IMR-90 (cell line): ENCODE data around the gene KRTAP5-4. TPM values are rescaled to one million over a fixed set of nuclear protein-coding genes. Genes with fewer than 3 reads are reported as not detected.

Source experiments
- ATAC-seq: fragments of 200-7000 bp; cut with Tn5 transposase; 2 replicates; pipeline ENCODE4 v1.9.1; 2020; ENCODE audit warnings: low read depth, mild to moderate bottlenecking, moderate library complexity
- BruUV-seq: library from RNA; stranded (reverse); fragments of 400-500 nt; replicated peaks from 2 replicates; lab custom pipeline; 2021; lab: Mats Ljungman, UMichigan
- CTCF ChIA-PET: fragments of 300-600 bp; formaldehyde crosslinking; extraction: SDS; loops from one replicate; lab custom pipeline; 2021; ENCODE audit warnings: antibody characterized with exemption; lab: Yijun Ruan, JAX
- POLR2A ChIA-PET: fragments of 300-600 bp; sonication (Branson Sonifier 250); formaldehyde crosslinking; loops from one replicate; lab custom pipeline; 2022; ENCODE audit warnings: antibody characterized with exemption; ENCODE audit not compliant: unreplicated experiment; lab: Charles Lee
- DNase-seq: peaks from one replicate; pipeline ENCODE4 v3.0.0; 2013
- H2AFZ ChIP-seq: replicated peaks from 2 replicates; pipeline ENCODE3; 2013; ENCODE audit warnings: low read length, mild to moderate bottlenecking; ENCODE audit not compliant: poor library complexity
- H2AK5ac ChIP-seq: 2 replicates; pipeline ENCODE4 v1.6.1; 2013; ENCODE audit warnings: low read depth, low read length, inconsistent platforms
- H2AK9ac ChIP-seq: replicated peaks from 2 replicates; pipeline ENCODE3; 2013; ENCODE audit warnings: mild to moderate bottlenecking, low read depth, low read length, moderate library complexity; ENCODE audit not compliant: poor library complexity
- H2BK120ac ChIP-seq: 2 replicates; pipeline ENCODE4 v1.6.1; 2013; ENCODE audit warnings: low read depth, low read length, inconsistent platforms
- H2BK15ac ChIP-seq: 3 replicates; pipeline ENCODE4 v1.6.1; 2013; ENCODE audit warnings: low read depth, low read length, inconsistent platforms
- H2BK20ac ChIP-seq: 2 replicates; pipeline ENCODE4 v1.6.1; 2013; ENCODE audit warnings: low read depth, mild to moderate bottlenecking, inconsistent platforms, low read length, moderate library complexity
- H2BK5ac ChIP-seq: 2 replicates; pipeline ENCODE4 v1.6.1; 2013; ENCODE audit warnings: mild to moderate bottlenecking, low read depth, low read length, inconsistent platforms; ENCODE audit not compliant: poor library complexity, severe bottlenecking
- H3K14ac ChIP-seq: replicated peaks from 2 replicates; pipeline ENCODE4 v1.6.1; 2013; ENCODE audit warnings: low read depth, low read length, inconsistent platforms
- H3K18ac ChIP-seq: 2 replicates; pipeline ENCODE4 v1.6.1; 2013; ENCODE audit warnings: low read depth, low read length, control low read depth
- H3K23ac ChIP-seq: 2 replicates; pipeline ENCODE4 v1.6.1; 2013; ENCODE audit warnings: low read depth, low read length, inconsistent platforms
- H3K27ac ChIP-seq: 2 replicates; pipeline ENCODE4 v1.5.1; 2013; ENCODE audit warnings: mild to moderate bottlenecking, control low read depth, low read length; ENCODE audit not compliant: insufficient read depth
- H3K27me3 ChIP-seq: 2 replicates; pipeline ENCODE4 v1.6.1; 2013; ENCODE audit warnings: low read length; ENCODE audit not compliant: control insufficient read depth, insufficient read depth
- H3K36me3 ChIP-seq: 2 replicates; pipeline ENCODE4 v1.6.1; 2013; ENCODE audit warnings: low read length, mixed read lengths; ENCODE audit not compliant: control insufficient read depth, insufficient read depth
- H3K4ac ChIP-seq: 2 replicates; pipeline ENCODE4 v1.6.1; 2013; ENCODE audit warnings: low read depth, low read length, inconsistent platforms
- H3K4me1 ChIP-seq: 2 replicates; pipeline ENCODE4 v1.6.1; 2013; ENCODE audit warnings: low read length, mixed read lengths; ENCODE audit not compliant: control insufficient read depth, insufficient read depth
- H3K4me2 ChIP-seq: 2 replicates; pipeline ENCODE4 v1.6.1; 2013; ENCODE audit warnings: low read depth, mild to moderate bottlenecking, control low read depth, low read length, moderate library complexity
- H3K4me3 ChIP-seq: 2 replicates; pipeline ENCODE4 v1.5.1; 2013; ENCODE audit warnings: low read depth, mild to moderate bottlenecking, control low read depth, low read length, moderate library complexity; ENCODE audit not compliant: insufficient read depth
- H3K56ac ChIP-seq: 2 replicates; pipeline ENCODE4 v1.6.1; 2013; ENCODE audit warnings: low read length, inconsistent platforms; ENCODE audit not compliant: insufficient read depth; ENCODE audit errors: extremely low read depth
- H3K79me1 ChIP-seq, 2 experiments: 2 replicates each; pipeline ENCODE4 v1.6.1; 2013; ENCODE audit warnings: low read length in 2 of 2, inconsistent platforms in 1 of 2, low read depth in 1 of 2
- H3K9ac ChIP-seq: 2 replicates; pipeline ENCODE4 v1.6.1; 2013; ENCODE audit warnings: low read depth, low read length, control low read depth
- H3K9me1 ChIP-seq: 2 replicates; pipeline ENCODE4 v1.6.1; 2013; ENCODE audit warnings: low read length, inconsistent platforms; ENCODE audit not compliant: insufficient read depth
- H3K9me3 ChIP-seq: 2 replicates; pipeline ENCODE4 v1.6.1; 2013; ENCODE audit warnings: low read length; ENCODE audit not compliant: control insufficient read depth, insufficient read depth
- H4K20me1 ChIP-seq: 2 replicates; pipeline ENCODE4 v1.6.1; 2013; ENCODE audit warnings: low read length, inconsistent platforms; ENCODE audit not compliant: insufficient read depth
- H4K5ac ChIP-seq: 2 replicates; pipeline ENCODE4 v1.6.1; 2013; ENCODE audit warnings: mild to moderate bottlenecking, low read depth, low read length, control low read depth
- H4K8ac ChIP-seq, 2 experiments: 2 replicates each; pipeline ENCODE4 v1.6.1; 2013; ENCODE audit warnings: low read depth in 2 of 2, low read length in 2 of 2, control low read depth in 1 of 2, inconsistent platforms in 1 of 2
- H4K91ac ChIP-seq: 2 replicates; pipeline ENCODE4 v1.6.1; 2013; ENCODE audit warnings: low read depth, low read length, inconsistent platforms; ENCODE audit not compliant: insufficient read depth
- BHLHE40 ChIP-seq: fragments of 150-350 bp; IDR thresholded peaks from 2 replicates; pipeline ENCODE4 v1.6.1; 2016; ENCODE audit warnings: mild to moderate bottlenecking, low read depth, low read length
- CEBPB ChIP-seq: IDR thresholded peaks from 2 replicates; pipeline ENCODE4 v1.6.1; 2012; ENCODE audit warnings: low read depth, low read length, improper control_type of control experiment
- CHD1 ChIP-seq: IDR thresholded peaks from 2 replicates; pipeline ENCODE4 v1.6.1; 2012; ENCODE audit warnings: low read depth, low read length, improper control_type of control experiment
- FOS ChIP-seq: fragments of 150-350 bp; IDR thresholded peaks from 2 replicates; pipeline ENCODE4 v1.6.1; 2016; ENCODE audit warnings: low read depth, low read length
- MAFK ChIP-seq: IDR thresholded peaks from 2 replicates; pipeline ENCODE4 v1.6.1; 2012; ENCODE audit warnings: low read depth, low read length, improper control_type of control experiment
- MAZ ChIP-seq: IDR thresholded peaks from 2 replicates; pipeline ENCODE4 v1.6.1; 2012; ENCODE audit warnings: low read depth, mild to moderate bottlenecking, low read length, improper control_type of control experiment, moderate library complexity, borderline replicate concordance
- MXI1 ChIP-seq: IDR thresholded peaks from 2 replicates; pipeline ENCODE4 v1.6.1; 2012; ENCODE audit warnings: low read depth, mild to moderate bottlenecking, low read length, moderate library complexity, borderline replicate concordance
- NFE2L2 ChIP-seq: fragments of 150-350 bp; IDR thresholded peaks from 2 replicates; pipeline ENCODE4 v1.6.1; 2016; ENCODE audit warnings: low read depth, mild to moderate bottlenecking, low read length
- POLR2A ChIP-seq: IDR thresholded peaks from 2 replicates; pipeline ENCODE4 v1.6.1; 2012; ENCODE audit warnings: mild to moderate bottlenecking, low read depth, low read length
- RAD21 ChIP-seq: IDR thresholded peaks from 2 replicates; pipeline ENCODE4 v1.6.1; 2012; ENCODE audit warnings: low read length, improper control_type of control experiment
- RCOR1 ChIP-seq: IDR thresholded peaks from 2 replicates; pipeline ENCODE4 v1.6.1; 2012; ENCODE audit warnings: mild to moderate bottlenecking, low read length, improper control_type of control experiment; ENCODE audit not compliant: insufficient replicate concordance
- RFX5 ChIP-seq: IDR thresholded peaks from 2 replicates; pipeline ENCODE4 v1.8.0; 2012; ENCODE audit warnings: low read depth, mild to moderate bottlenecking, low read length, moderate library complexity
- SMC3 ChIP-seq: fragments of 150-350 bp; IDR thresholded peaks from 2 replicates; pipeline ENCODE4 v1.6.1; 2016; ENCODE audit warnings: low read depth, mild to moderate bottlenecking, antibody characterized with exemption, low read length, moderate library complexity
- WGBS, 2 experiments: methylation state at CpG; one replicate each; pipeline versions ENCODE4 v1.1.5 to v1.1.7; 2013; ENCODE audit warnings: missing lambda C conversion rate in 2 of 2; ENCODE audit not compliant: insufficient read length in 1 of 2; ENCODE audit errors: extremely low coverage in 2 of 2; 5-methylcytosine and 5-hydroxymethylcytosine counted together
- dilution Hi-C: fragments of 300-500 bp; cut with HindIII; formaldehyde crosslinking; loops from one replicate; pipeline ENCODE4 v1.14.3; 2018; ENCODE audit warnings: low sequenced_read_pairs; ENCODE audit not compliant: unreplicated experiment
- in situ Hi-C: fragments of 300-500 bp; cut with MboI; formaldehyde crosslinking; loops from 3 replicates; pipeline ENCODE4 v1.14.3; 2019; ENCODE audit warnings: low sequenced_read_pairs, inconsistent platforms, mixed read lengths
- intact Hi-C: fragments of 100-400 bp; cut with micrococcal nuclease; formaldehyde crosslinking; loops from 2 replicates; pipeline ENCODE4 v1.10.0; 2022
- polyA plus RNA-seq, 3 experiments: library from polyadenylated mRNA; depleted of rRNA; stranded (reverse); fragments of >200 nt; gene quantifications; 2 replicates each; pipeline ENCODE4 v1.2.3, GENCODE V29; 2012; ENCODE audit warnings: low replicate concordance in 1 of 3
- total RNA-seq: library from RNA; depleted of rRNA; stranded (reverse); fragments of >200 nt; gene quantifications from 2 replicates; pipeline ENCODE4 v1.2.3, GENCODE V29; 2012
- TF ChIP-seq, protein P1 (sequence below): conservative IDR thresholded peaks from 2 replicates; pipeline ENCODE4 v1.5.1; 2012; ENCODE audit warnings: mild to moderate bottlenecking, low read depth, low read length, improper control_type of control experiment
- TF ChIP-seq, protein P2 (sequence below): fragments of 150-350 bp; IDR thresholded peaks from 2 replicates; pipeline ENCODE4 v1.6.1; 2016; ENCODE audit warnings: low read depth, mild to moderate bottlenecking, low read length, moderate library complexity, borderline replicate concordance
- TF ChIP-seq, protein P3 (sequence below): fragments of 150-350 bp; IDR thresholded peaks from 2 replicates; pipeline ENCODE4 v1.6.1; 2017; ENCODE audit warnings: mild to moderate bottlenecking, antibody characterized with exemption, low read length, low read depth

Gene KRTAP5-4
- total and polyA plus RNA-seq, 2 of the 4 experiments (the other 2 are of a cell fraction) = not detected

DNA sequence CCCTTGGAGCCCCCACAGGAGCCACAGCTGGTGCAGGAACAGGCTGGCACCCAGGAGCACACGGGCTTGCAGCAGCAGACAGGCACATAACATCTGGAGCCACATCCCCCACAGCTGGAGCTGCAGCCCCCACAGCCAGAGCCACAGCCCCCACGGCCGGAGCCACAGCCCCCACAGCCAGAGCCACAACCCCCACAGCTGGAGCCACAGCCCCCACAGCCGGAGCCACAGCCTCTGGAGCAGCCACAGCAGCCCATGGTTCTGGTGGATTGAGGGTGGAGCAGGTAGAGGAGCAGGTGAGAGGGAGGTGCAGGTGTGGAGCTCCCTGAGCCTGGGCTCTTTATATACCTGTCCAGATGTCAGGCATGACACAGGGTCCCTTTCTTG, 24.0 kb downstream of the KRTAP5-4 start, which contains the start of gene KRTAP5-2:
Gene KRTAP5-2, minus strand, starts transcription at position 301 of the 387 bp plus-strand sequence. Its CDS starts 44 bp downstream, at position 257.
- H2BK5ac ChIP-seq = no peak within 1 kb of the TSS
- peaks cover 41% of the 10 kb centered on the region for H3K27me3 ChIP-seq
- H3K56ac ChIP-seq = no peak within 1 kb of the TSS
- H4K5ac ChIP-seq = no peak within 1 kb of the TSS
- no peak within 1 kb of the TSS for H3K23ac ChIP-seq
- H4K8ac ChIP-seq = no peak within 1 kb of the TSS
- H3K9me3 ChIP-seq = no peaks in the 10 kb centered on the region
- ChIA-PET CTCF (no interaction called here), POLR2A (no interaction called here)
- H3K4me2 ChIP-seq = no peak within 1 kb of the TSS
- ATAC-seq = no peak
- DNase-seq = no peak
- no peak within 1 kb of the TSS for H2BK15ac ChIP-seq
- H4K91ac ChIP-seq = no peak within 1 kb of the TSS
- no peaks in the 10 kb centered on the region for H3K4me1 ChIP-seq
- no peak within 1 kb of the TSS for H2BK20ac ChIP-seq
- no peak for TF ChIP-seq RFX5
- no peak for TF ChIP-seq BHLHE40
- TF ChIP-seq, protein P1, sequence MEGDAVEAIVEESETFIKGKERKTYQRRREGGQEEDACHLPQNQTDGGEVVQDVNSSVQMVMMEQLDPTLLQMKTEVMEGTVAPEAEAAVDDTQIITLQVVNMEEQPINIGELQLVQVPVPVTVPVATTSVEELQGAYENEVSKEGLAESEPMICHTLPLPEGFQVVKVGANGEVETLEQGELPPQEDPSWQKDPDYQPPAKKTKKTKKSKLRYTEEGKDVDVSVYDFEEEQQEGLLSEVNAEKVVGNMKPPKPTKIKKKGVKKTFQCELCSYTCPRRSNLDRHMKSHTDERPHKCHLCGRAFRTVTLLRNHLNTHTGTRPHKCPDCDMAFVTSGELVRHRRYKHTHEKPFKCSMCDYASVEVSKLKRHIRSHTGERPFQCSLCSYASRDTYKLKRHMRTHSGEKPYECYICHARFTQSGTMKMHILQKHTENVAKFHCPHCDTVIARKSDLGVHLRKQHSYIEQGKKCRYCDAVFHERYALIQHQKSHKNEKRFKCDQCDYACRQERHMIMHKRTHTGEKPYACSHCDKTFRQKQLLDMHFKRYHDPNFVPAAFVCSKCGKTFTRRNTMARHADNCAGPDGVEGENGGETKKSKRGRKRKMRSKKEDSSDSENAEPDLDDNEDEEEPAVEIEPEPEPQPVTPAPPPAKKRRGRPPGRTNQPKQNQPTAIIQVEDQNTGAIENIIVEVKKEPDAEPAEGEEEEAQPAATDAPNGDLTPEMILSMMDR = no peak
- TF ChIP-seq NFE2L2 = no peak
- TF ChIP-seq FOS = no peak
- TF ChIP-seq RAD21 = no peak
- TF ChIP-seq, protein P2, sequence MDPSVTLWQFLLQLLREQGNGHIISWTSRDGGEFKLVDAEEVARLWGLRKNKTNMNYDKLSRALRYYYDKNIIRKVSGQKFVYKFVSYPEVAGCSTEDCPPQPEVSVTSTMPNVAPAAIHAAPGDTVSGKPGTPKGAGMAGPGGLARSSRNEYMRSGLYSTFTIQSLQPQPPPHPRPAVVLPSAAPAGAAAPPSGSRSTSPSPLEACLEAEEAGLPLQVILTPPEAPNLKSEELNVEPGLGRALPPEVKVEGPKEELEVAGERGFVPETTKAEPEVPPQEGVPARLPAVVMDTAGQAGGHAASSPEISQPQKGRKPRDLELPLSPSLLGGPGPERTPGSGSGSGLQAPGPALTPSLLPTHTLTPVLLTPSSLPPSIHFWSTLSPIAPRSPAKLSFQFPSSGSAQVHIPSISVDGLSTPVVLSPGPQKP = no peak
- no peak for TF ChIP-seq CHD1
- TF ChIP-seq, protein P3, sequence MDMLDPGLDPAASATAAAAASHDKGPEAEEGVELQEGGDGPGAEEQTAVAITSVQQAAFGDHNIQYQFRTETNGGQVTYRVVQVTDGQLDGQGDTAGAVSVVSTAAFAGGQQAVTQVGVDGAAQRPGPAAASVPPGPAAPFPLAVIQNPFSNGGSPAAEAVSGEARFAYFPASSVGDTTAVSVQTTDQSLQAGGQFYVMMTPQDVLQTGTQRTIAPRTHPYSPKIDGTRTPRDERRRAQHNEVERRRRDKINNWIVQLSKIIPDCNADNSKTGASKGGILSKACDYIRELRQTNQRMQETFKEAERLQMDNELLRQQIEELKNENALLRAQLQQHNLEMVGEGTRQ = no peak
- TF ChIP-seq MXI1 = no peak
- TF ChIP-seq CEBPB = no peak
- TF ChIP-seq SMC3 = no peak
- no peak for TF ChIP-seq MAZ
- no peak for TF ChIP-seq POLR2A
- no peak for TF ChIP-seq RCOR1
- no peak for TF ChIP-seq MAFK
- in situ Hi-C loops (no loop called here), dilution Hi-C loops (no loop called here), intact Hi-C loops (no loop called here)
- H3K36me3 ChIP-seq = no peaks in the 10 kb centered on the region
- no peaks in the 10 kb centered on the region for H3K9me1 ChIP-seq
- H2AK9ac ChIP-seq = no peak within 1 kb of the TSS
- no peak within 1 kb of the TSS for H3K18ac ChIP-seq
- no CpG with 5 or more reads among the region's 4 CpGs for WGBS, 2 experiments
- H3K9ac ChIP-seq = no peak within 1 kb of the TSS
- H3K79me1 ChIP-seq = no peaks in the 10 kb centered on the region
- no peak within 1 kb of the TSS for H2AFZ ChIP-seq
- H3K27ac ChIP-seq = no peak within 1 kb of the TSS
- no peak within 1 kb of the TSS for H3K14ac ChIP-seq
- H4K20me1 ChIP-seq = no peaks in the 10 kb centered on the region
- no peak within 1 kb of the TSS for H2AK5ac ChIP-seq
- H3K4ac ChIP-seq = no peak within 1 kb of the TSS
- no peak within 1 kb of the TSS for H3K4me3 ChIP-seq
- BruUV-seq = no TSS peak
- H2BK120ac ChIP-seq = no peak within 1 kb of the TSS
